NT2/D1 (cell line): ENCODE results near the gene ACTBL2.

ENCODE experiments used
- DNase-seq: peaks from one replicate; pipeline ENCODE4 v3.0.0-alpha.2; 2011; ENCODE audit warnings: low read depth, low spot score
- H3K27me3 ChIP-seq: 2 replicates; pipeline ENCODE4 v1.6.0; 2011; ENCODE audit warnings: mild to moderate bottlenecking; ENCODE audit not compliant: insufficient read length, insufficient read depth
- H3K36me3 ChIP-seq: 2 replicates; pipeline ENCODE4 v1.6.1; 2011; ENCODE audit warnings: mild to moderate bottlenecking, low read length, mixed read lengths; ENCODE audit not compliant: insufficient read depth, insufficient read length
- H3K4me1 ChIP-seq: 2 replicates; pipeline ENCODE4 v1.5.1; 2011; ENCODE audit not compliant: insufficient read depth, insufficient read length
- H3K4me3 ChIP-seq: 2 replicates; pipeline ENCODE4 v1.5.1; 2011; ENCODE audit warnings: low read depth; ENCODE audit not compliant: insufficient read length
- H3K9ac ChIP-seq: 2 replicates; pipeline ENCODE4 v1.6.0; 2011; ENCODE audit warnings: low read depth; ENCODE audit not compliant: insufficient read length
- H3K9me3 ChIP-seq: 2 replicates; pipeline ENCODE4 v1.5.1; 2011; ENCODE audit warnings: mild to moderate bottlenecking, low read length; ENCODE audit not compliant: insufficient read depth
- SUZ12 ChIP-seq: IDR thresholded peaks from 2 replicates; pipeline ENCODE4 v1.6.1; 2011; ENCODE audit not compliant: insufficient read length, insufficient read depth; ENCODE audit errors: extremely low read depth
- YY1 ChIP-seq: IDR thresholded peaks from 2 replicates; pipeline ENCODE4 v1.6.1; 2011; ENCODE audit not compliant: insufficient read length, insufficient read depth
- ZNF274 ChIP-seq: IDR thresholded peaks from 2 replicates; pipeline ENCODE4 v1.6.1; 2011; ENCODE audit warnings: mild to moderate bottlenecking, low read depth, low read length

ACTBL2 gene

GRCh38 chr5:57445006-57445704 is 37.5 kb downstream of the ACTBL2 start:
- TF ChIP-seq ZNF274 (no peak), SUZ12 (no peak), YY1 (no peak)
- Histone ChIP-seq H3K9ac (no peak overlapping the region), H3K27me3 (no peaks in the 10 kb centered on the region), H3K9me3 (no peaks in the 10 kb centered on the region), H3K4me3 (no peak overlapping the region), H3K36me3 (no peaks in the 10 kb centered on the region), H3K4me1 (no peaks in the 10 kb centered on the region)
- no peak for DNase-seq

GRCh38 chr5:57442080-57442839 is 40.4 kb downstream of the ACTBL2 start:
- DNase-seq: no peak
- TF ChIP-seq ZNF274: no peak
- no peaks in the 10 kb centered on the region for H3K9me3 ChIP-seq
- no peak overlapping the region for H3K4me3 ChIP-seq
- H3K9ac ChIP-seq: no peak overlapping the region
- H3K36me3 ChIP-seq: no peaks in the 10 kb centered on the region
- no peaks in the 10 kb centered on the region for H3K27me3 ChIP-seq
- no peaks in the 10 kb centered on the region for H3K4me1 ChIP-seq

DNA sequence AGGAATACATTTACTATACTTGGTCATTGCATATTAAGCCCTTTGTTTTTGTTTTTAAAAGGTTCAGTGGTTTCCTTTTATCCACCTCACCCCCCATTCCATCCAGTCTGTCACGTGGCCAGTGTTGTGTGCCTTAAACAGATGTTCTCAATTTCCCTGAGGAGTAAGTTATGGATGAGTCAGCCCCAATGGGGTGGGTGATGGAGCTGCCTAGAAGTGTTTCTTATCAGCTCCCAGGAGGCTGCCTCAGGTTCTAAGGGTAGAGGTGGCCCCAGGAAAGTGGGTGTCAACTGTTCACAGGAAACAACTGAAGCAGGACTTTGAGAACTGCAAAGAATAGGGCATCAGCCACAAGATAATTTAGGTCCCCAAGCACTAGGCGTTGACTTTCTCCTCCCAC is 41.1 kb downstream of the ACTBL2 start:
- TF ChIP-seq ZNF274 (no peak), SUZ12 (no peak), YY1 (no peak)
- H3K4me3 ChIP-seq: no peak overlapping the region
- H3K27me3 ChIP-seq: no peaks in the 10 kb centered on the region
- no peaks in the 10 kb centered on the region for H3K4me1 ChIP-seq
- DNase-seq: no peak
- H3K36me3 ChIP-seq: no peaks in the 10 kb centered on the region
- H3K9ac ChIP-seq: no peak overlapping the region
- no peaks in the 10 kb centered on the region for H3K9me3 ChIP-seq

- no peak overlapping the region for H3K4me3 ChIP-seq
- H3K9me3 ChIP-seq: no peaks in the 10 kb centered on the region
- TF ChIP-seq SUZ12: no peak
- TF ChIP-seq YY1: no peak
- no peak for TF ChIP-seq ZNF274
- H3K27me3 ChIP-seq: no peaks in the 10 kb centered on the region
- DNase-seq: no peak
- no peak overlapping the region for H3K9ac ChIP-seq
- H3K4me1 ChIP-seq: no peaks in the 10 kb centered on the region
- no peaks in the 10 kb centered on the region for H3K36me3 ChIP-seq
Observed at GRCh38 chr5:57439601-57440000, 43.0 kb downstream of the ACTBL2 start.

GRCh38 chr5:57437976-57438805 is 44.4 kb downstream of the ACTBL2 start:
- DNase-seq: no peak
- no peaks in the 10 kb centered on the region for H3K9me3 ChIP-seq
- H3K27me3 ChIP-seq: no peaks in the 10 kb centered on the region
- H3K36me3 ChIP-seq: no peaks in the 10 kb centered on the region
- no peaks in the 10 kb centered on the region for H3K4me1 ChIP-seq
- no peak overlapping the region for H3K9ac ChIP-seq
- H3K4me3 ChIP-seq: no peak overlapping the region
- TF ChIP-seq ZNF274: no peak
- TF ChIP-seq YY1: no peak
- TF ChIP-seq SUZ12: no peak

GRCh38 chr5:57436586-57436985 is 46.0 kb downstream of the ACTBL2 start:
- Histone ChIP-seq H3K9ac (no peak overlapping the region), H3K4me3 (no peak overlapping the region), H3K27me3 (no peaks in the 10 kb centered on the region), H3K9me3 (no peaks in the 10 kb centered on the region), H3K4me1 (no peaks in the 10 kb centered on the region), H3K36me3 (no peaks in the 10 kb centered on the region)
- no peak for DNase-seq
- no peak for TF ChIP-seq YY1
- TF ChIP-seq SUZ12: no peak
- TF ChIP-seq ZNF274: no peak

DNA sequence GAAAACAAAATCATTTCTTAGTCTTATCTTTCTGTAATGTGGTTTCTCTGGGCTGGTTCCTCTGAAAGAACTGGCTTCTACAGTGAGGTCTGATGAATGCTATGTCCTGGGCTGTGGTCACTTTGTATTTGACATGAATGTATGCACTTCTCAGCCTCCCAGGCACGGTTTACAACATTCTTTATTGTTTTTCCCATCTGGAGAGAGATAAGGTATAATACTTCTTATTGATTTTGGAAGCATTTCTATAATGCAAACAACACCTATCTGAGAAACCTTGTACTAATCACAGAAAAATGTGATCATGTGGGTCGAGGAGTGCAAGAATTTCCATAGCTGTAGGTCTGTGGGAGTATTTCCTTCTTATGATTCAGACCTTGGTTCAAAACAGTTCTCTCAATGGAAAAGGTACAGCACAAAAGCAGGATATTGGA is 46.9 kb downstream of the ACTBL2 start:
- Histone ChIP-seq H3K9me3 (no peaks in the 10 kb centered on the region), H3K36me3 (no peaks in the 10 kb centered on the region), H3K4me3 (no peak overlapping the region), H3K9ac (no peak overlapping the region), H3K4me1 (no peaks in the 10 kb centered on the region), H3K27me3 (no peaks in the 10 kb centered on the region)
- TF ChIP-seq YY1 (no peak), SUZ12 (no peak), ZNF274 (no peak)
- DNase-seq: no peak
